H1 (cell line): Measurements from ENCODE around the gene SEMA3D. TPM values are rescaled to one million over a fixed set of nuclear protein-coding genes. Genes with fewer than 3 reads are reported as not detected.

ENCODE experiments used
- CTCF ChIA-PET: fragments of 300-600 bp; sonication (Branson Sonifier 250); formaldehyde crosslinking; loops from one replicate; lab custom pipeline; 2021; ENCODE audit not compliant: partially characterized antibody; lab: Charles Lee
- POLR2A ChIA-PET: fragments of 300-600 bp; sonication (Branson Sonifier 250); formaldehyde crosslinking; loops from one replicate; lab custom pipeline; 2021; ENCODE audit warnings: inconsistent platforms; ENCODE audit not compliant: partially characterized antibody; lab: Charles Lee
- DNase-seq, 2 experiments: peaks; one replicate each; pipeline versions ENCODE4 v3.0.0 to v3.0.0-alpha.2; 2010 to 2022; ENCODE audit warnings: low spot score in 2 of 2, low read depth in 1 of 2, mixed read lengths in 1 of 2
- FAIRE-seq: peaks from 2 replicates; lab custom pipeline; 2011; peaks lifted over from hg19 to GRCh38; lab: Jason Lieb, UNC
- H2AFZ ChIP-seq: 2 replicates; pipeline ENCODE4 v1.8.1; 2012; ENCODE audit warnings: low read length, inconsistent platforms
- H2AK5ac ChIP-seq: 2 replicates; pipeline ENCODE4 v1.6.1; 2013; ENCODE audit warnings: low read depth, low read length
- H2BK120ac ChIP-seq: replicated peaks from 2 replicates; pipeline ENCODE3; 2013; ENCODE audit warnings: low read depth, low read length, inconsistent platforms
- H2BK12ac ChIP-seq: 2 replicates; pipeline ENCODE4 v1.6.1; 2013; ENCODE audit warnings: low read depth, low read length
- H2BK15ac ChIP-seq: 2 replicates; pipeline ENCODE4 v1.6.1; 2013; ENCODE audit warnings: low read length
- H2BK20ac ChIP-seq: 2 replicates; pipeline ENCODE4 v1.6.1; 2013; ENCODE audit warnings: low read length
- H2BK5ac ChIP-seq: 2 replicates; pipeline ENCODE4 v1.6.1; 2013; ENCODE audit warnings: low read depth, low read length
- H3K14ac ChIP-seq: 2 replicates; pipeline ENCODE4 v1.6.1; 2013; ENCODE audit warnings: inconsistent platforms; ENCODE audit not compliant: insufficient read length
- H3K18ac ChIP-seq: 2 replicates; pipeline ENCODE4 v1.6.1; 2013; ENCODE audit warnings: low read length; ENCODE audit errors: extremely low read depth
- H3K23ac ChIP-seq: 2 replicates; pipeline ENCODE4 v1.6.1; 2013; ENCODE audit warnings: inconsistent platforms; ENCODE audit not compliant: insufficient read length
- H3K23me2 ChIP-seq: 2 replicates; pipeline ENCODE4 v1.6.1; 2013; ENCODE audit warnings: low read depth, low read length
- H3K27ac ChIP-seq: 2 replicates; pipeline ENCODE4 v1.6.1; 2011; ENCODE audit warnings: low read depth, low read length, inconsistent platforms
- H3K27me3 ChIP-seq, 4 experiments: replicated peaks in 1 of 4; 1 replicate in 1 of 4; 2 replicates in 3 of 4; pipeline versions ENCODE4 v1.6.1 to v1.8.1; 2011 to 2013; ENCODE audit warnings: low read length in 3 of 4, mild to moderate bottlenecking in 3 of 4, inconsistent platforms in 2 of 4, mixed read lengths in 2 of 4, moderate library complexity in 1 of 4; ENCODE audit not compliant: control insufficient read depth in 3 of 4, insufficient read depth in 3 of 4; ENCODE audit errors: extremely low read depth in 1 of 4
- H3K36me3 ChIP-seq, 4 experiments: 2 replicates each; pipeline versions ENCODE4 v1.6.1 to v1.8.1; 2011 to 2013; ENCODE audit warnings: mild to moderate bottlenecking in 4 of 4, low read length in 3 of 4, moderate library complexity in 2 of 4, control low read depth in 1 of 4, inconsistent platforms in 1 of 4; ENCODE audit not compliant: insufficient read depth in 4 of 4, control insufficient read depth in 2 of 4
- H3K4ac ChIP-seq: replicated peaks from 2 replicates; pipeline ENCODE3; 2013; ENCODE audit warnings: low read length, low read depth, mixed read lengths, inconsistent platforms; ENCODE audit not compliant: insufficient read length
- H3K4me1 ChIP-seq, 4 experiments: replicated peaks in 1 of 4; 1 replicate in 1 of 4; 2 replicates in 3 of 4; pipeline versions ENCODE4 v1.6.1 to v1.8.1; 2011 to 2013; ENCODE audit warnings: low read length in 3 of 4, inconsistent platforms in 2 of 4, mixed read lengths in 1 of 4; ENCODE audit not compliant: insufficient read depth in 4 of 4, control insufficient read depth in 3 of 4
- H3K4me2 ChIP-seq, 2 experiments: 2 replicates each; pipeline versions ENCODE4 v1.6.1 to v1.8.1; 2011 to 2013; ENCODE audit warnings: low read depth in 2 of 2, low read length in 2 of 2, control low read depth in 1 of 2, inconsistent platforms in 1 of 2, mild to moderate bottlenecking in 1 of 2; ENCODE audit not compliant: insufficient read depth in 1 of 2
- H3K4me3 ChIP-seq, 4 experiments: fragments of 200-600, 300-600 bp in 1 of 4; sonication (generic), shearing (Covaris generic), sonication (Bioruptor Twin) in 1 of 4; 2 replicates each; pipeline versions ENCODE4 v1.5.1 to v1.8.1; 2011 to 2016; ENCODE audit warnings: low read length in 4 of 4, low read depth in 3 of 4, control low read depth in 2 of 4, inconsistent platforms in 2 of 4, mild to moderate bottlenecking in 2 of 4, mixed read lengths in 1 of 4, moderate library complexity in 1 of 4; ENCODE audit not compliant: insufficient read depth in 2 of 4; ENCODE audit errors: extremely low read depth in 1 of 4
- H3K56ac ChIP-seq: replicated peaks from 2 replicates; pipeline ENCODE3; 2013; ENCODE audit warnings: low read depth, mild to moderate bottlenecking, mixed read lengths, low read length, inconsistent platforms; ENCODE audit not compliant: insufficient read length
- H3K79me1 ChIP-seq: 2 replicates; pipeline ENCODE4 v1.6.1; 2013; ENCODE audit warnings: low read depth, low read length, control low read depth
- H3K79me2 ChIP-seq, 2 experiments: 2 replicates each; pipeline versions ENCODE4 v1.6.1 to v1.8.1; 2012 to 2013; ENCODE audit warnings: low read length in 2 of 2, mild to moderate bottlenecking in 2 of 2, inconsistent platforms in 1 of 2; ENCODE audit not compliant: insufficient read depth in 2 of 2, control insufficient read depth in 1 of 2
- H3K9ac ChIP-seq, 4 experiments: replicated peaks in 1 of 4; 1 replicate in 1 of 4; 2 replicates in 3 of 4; pipeline versions ENCODE4 v1.6.1 to v1.8.1; 2011 to 2013; ENCODE audit warnings: low read depth in 3 of 4, low read length in 3 of 4, control low read depth in 2 of 4, mild to moderate bottlenecking in 2 of 4, moderate library complexity in 2 of 4, inconsistent platforms in 1 of 4; ENCODE audit errors: extremely low read depth in 1 of 4
- H3K9me3 ChIP-seq, 2 experiments: 2 replicates each; pipeline versions ENCODE4 v1.6.1 to v1.8.1; 2012 to 2013; ENCODE audit warnings: mild to moderate bottlenecking in 2 of 2, moderate library complexity in 2 of 2, control low read depth in 1 of 2, inconsistent platforms in 1 of 2, low read depth in 1 of 2, low read length in 1 of 2, mixed read lengths in 1 of 2; ENCODE audit not compliant: insufficient read depth in 2 of 2
- H4K20me1 ChIP-seq, 2 experiments: replicated peaks in 1 of 2; 2 replicates each; pipeline versions ENCODE3 to v1.8.1; 2011 to 2013; ENCODE audit warnings: inconsistent platforms in 2 of 2, low read length in 2 of 2, mild to moderate bottlenecking in 1 of 2; ENCODE audit not compliant: insufficient read depth in 2 of 2, control insufficient read depth in 1 of 2
- H4K5ac ChIP-seq: 2 replicates; pipeline ENCODE4 v1.6.1; 2013; ENCODE audit warnings: low read length, low read depth, mixed read lengths, inconsistent platforms; ENCODE audit not compliant: insufficient read length
- H4K8ac ChIP-seq: 2 replicates; pipeline ENCODE4 v1.8.0; 2013; ENCODE audit warnings: mild to moderate bottlenecking, moderate library complexity, low read length, inconsistent platforms; ENCODE audit not compliant: insufficient read depth; ENCODE audit errors: extremely low read depth
- H4K91ac ChIP-seq: replicated peaks from 2 replicates; pipeline ENCODE3; 2013; ENCODE audit warnings: low read length, mixed read lengths, inconsistent platforms; ENCODE audit not compliant: insufficient read length
- BCL11A ChIP-seq, 2 experiments: IDR thresholded peaks; one replicate each; pipeline ENCODE4 v1.6.1; 2011; ENCODE audit warnings: low read depth in 2 of 2, low read length in 2 of 2, mild to moderate bottlenecking in 2 of 2
- BRCA1 ChIP-seq: IDR thresholded peaks from 2 replicates; pipeline ENCODE4 v1.6.1; 2012; ENCODE audit warnings: low read depth, low read length, improper control_type of control experiment
- CBX5 ChIP-seq: fragments of 300-800, 300-1000 bp; sonication (generic); IDR thresholded peaks from 2 replicates; pipeline ENCODE4 v1.7.1; 2016; ENCODE audit warnings: antibody characterized with exemption, low read length, low read depth
- CHD2 ChIP-seq: IDR thresholded peaks from 2 replicates; pipeline ENCODE4 v1.6.1; 2012; ENCODE audit warnings: low read length, improper control_type of control experiment
- EGR1 ChIP-seq: IDR thresholded peaks from 2 replicates; pipeline ENCODE4 v1.6.1; 2011; ENCODE audit warnings: low read depth, low read length, borderline replicate concordance
- HDAC2 ChIP-seq, 2 experiments: fragments of 300-600 bp in 1 of 2; sonication (generic) in 1 of 2; IDR thresholded peaks; 2 replicates each; pipeline ENCODE4 v1.6.1; 2011 to 2012; ENCODE audit warnings: low read depth in 2 of 2, low read length in 2 of 2, mild to moderate bottlenecking in 2 of 2, moderate library complexity in 2 of 2, borderline replicate concordance in 1 of 2, inconsistent platforms in 1 of 2
- NANOG ChIP-seq: IDR thresholded peaks from 2 replicates; pipeline ENCODE4 v1.6.1; 2011; ENCODE audit warnings: low read length, low read depth, mild to moderate bottlenecking, inconsistent platforms; ENCODE audit not compliant: insufficient read depth, poor library complexity, severe bottlenecking
- SAP30 ChIP-seq: fragments of 300-600 bp; sonication (generic); IDR thresholded peaks from 2 replicates; pipeline ENCODE4 v1.7.1; 2012; ENCODE audit warnings: low read length, moderate library complexity, mild to moderate bottlenecking, inconsistent platforms; ENCODE audit not compliant: insufficient read depth, insufficient replicate concordance
- SIX5 ChIP-seq: IDR thresholded peaks from 2 replicates; pipeline ENCODE4 v1.6.1; 2011; ENCODE audit warnings: mild to moderate bottlenecking, low read depth, low read length
- SRF ChIP-seq: IDR thresholded peaks from 2 replicates; pipeline ENCODE4 v1.6.1; 2011; ENCODE audit warnings: mild to moderate bottlenecking, low read depth, low read length, moderate library complexity
- TAF1 ChIP-seq: IDR thresholded peaks from 2 replicates; pipeline ENCODE4 v1.6.1; 2011; ENCODE audit warnings: mild to moderate bottlenecking, low read depth, low read length
- TBP ChIP-seq: IDR thresholded peaks from 2 replicates; pipeline ENCODE4 v1.6.1; 2011; ENCODE audit warnings: low read depth, low read length, improper control_type of control experiment
- ZNF274 ChIP-seq: IDR thresholded peaks from 2 replicates; pipeline ENCODE4 v1.7.0; 2012; ENCODE audit warnings: low read length, borderline replicate concordance; ENCODE audit errors: extremely low read depth
- polyA plus RNA-seq, 7 experiments: library from polyadenylated mRNA; depleted of rRNA in 3 of 7; stranded (reverse) in 5 of 7; unstranded in 2 of 7; fragments of >200 nt in 5 of 7; fragments of 200-250 nt in 2 of 7; gene quantifications; 1 replicate in 5 of 7; 2 replicates in 1 of 7; 4 replicates in 1 of 7; pipeline versions ENCODE4 v1.2.1 to v1.2.3, GENCODE V29; 2011 to 2013; ENCODE audit warnings: missing spikeins in 2 of 7, mixed read lengths in 2 of 7
- total RNA-seq: library from RNA; stranded (reverse); fragmentation: NEBNext Ultra II Directional; extraction: Animal tissue kit (Norgen Biotek cat#: 25700); gene quantifications from 2 replicates; pipeline ENCODE4 v1.2.1, GENCODE V29; 2021
- TF ChIP-seq, protein P1 (sequence below): IDR thresholded peaks from 2 replicates; pipeline ENCODE4 v1.6.1; 2012; ENCODE audit warnings: inconsistent platforms

The SEMA3D gene
- total and polyA plus RNA-seq, 2 of the 8 experiments (the other 6 are each of a cell fraction or from before 2014, with no cell fraction given), result 1.6 to 3.5 TPM

DNA sequence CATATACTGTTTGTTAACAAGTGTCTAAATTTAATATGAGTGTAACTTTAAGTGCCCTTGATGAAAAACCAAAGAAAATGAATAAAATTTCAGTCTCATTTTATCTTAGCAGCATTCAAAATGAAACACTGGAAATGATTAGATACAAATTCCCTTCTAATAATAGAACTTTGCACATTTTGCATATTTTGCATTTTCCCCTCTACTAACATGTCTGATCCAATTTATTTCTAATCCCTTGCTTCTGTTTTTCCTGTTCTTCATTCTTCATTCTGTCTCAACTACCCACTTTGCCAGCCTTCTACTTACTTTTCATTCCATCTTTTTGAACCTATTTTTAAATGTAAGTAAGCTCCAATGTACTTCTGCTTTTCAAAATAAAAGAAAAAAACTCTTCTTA lies 42.7 kb upstream of the SEMA3D start:
- DNase-seq (no peak), FAIRE-seq (no peak)
- Histone ChIP-seq H3K36me3 (no peaks in the 10 kb centered on the region), H2BK5ac (no peak overlapping the region), H2AFZ (no peak overlapping the region), H3K23ac (no peak overlapping the region), H3K56ac (no peak overlapping the region), H3K9me3 (no peaks in the 10 kb centered on the region), H2BK20ac (no peak overlapping the region), H3K4me2 (no peak overlapping the region), H3K4me3 (no peak overlapping the region), H3K79me1 (no peaks in the 10 kb centered on the region), H4K8ac (no peak overlapping the region), H4K5ac (no peak overlapping the region), H3K79me2 (no peaks in the 10 kb centered on the region), H2BK12ac (no peak overlapping the region), H3K27ac (no peak overlapping the region), H4K20me1 (no peaks in the 10 kb centered on the region), H2AK5ac (no peak overlapping the region), H3K18ac (no peak overlapping the region), H3K14ac (no peak overlapping the region), H3K9ac (no peak overlapping the region), H3K23me2 (no peaks in the 10 kb centered on the region), H3K4me1 (no peaks in the 10 kb centered on the region), H3K4ac (no peak overlapping the region), H2BK120ac (no peak overlapping the region), H2BK15ac (no peak overlapping the region), H3K27me3 (no peaks in the 10 kb centered on the region; a peak in 1 of 7 replicates), H4K91ac (no peak overlapping the region)
- ChIA-PET POLR2A (no interaction called here), CTCF (no interaction called here)
- TF ChIP-seq TAF1, result no peak
- TF ChIP-seq SAP30, result no peak
- no peak for TF ChIP-seq CHD2
- no peak for TF ChIP-seq TBP
- TF ChIP-seq EGR1, result no peak
- TF ChIP-seq ZNF274, result no peak
- no peak for TF ChIP-seq HDAC2 (IDR thresholded peaks at IDR 0.05; ENCODE audit: borderline replicate concordance in 1 of 2, low read depth in 2 of 2, low read length in 2 of 2)
- no peak for TF ChIP-seq NANOG
- no peak for TF ChIP-seq SRF
- no peak for TF ChIP-seq CBX5
- no peak for TF ChIP-seq BCL11A (IDR thresholded peaks at IDR 0.05; ENCODE audit: low read depth in 2 of 2, low read length in 2 of 2)
- no peak for TF ChIP-seq BRCA1
- TF ChIP-seq SIX5, result no peak
- TF ChIP-seq, protein P1, sequence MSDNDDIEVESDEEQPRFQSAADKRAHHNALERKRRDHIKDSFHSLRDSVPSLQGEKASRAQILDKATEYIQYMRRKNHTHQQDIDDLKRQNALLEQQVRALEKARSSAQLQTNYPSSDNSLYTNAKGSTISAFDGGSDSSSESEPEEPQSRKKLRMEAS, result no peak
